OCI-LY3 (cell line): Measurements from ENCODE around the gene NRN1L.

ENCODE experiments used
- H2AFZ ChIP-seq: fragments of 200-600, 300-600 bp; shearing (Covaris generic); 2 replicates; pipeline ENCODE4 v1.6.0; 2014; ENCODE audit warnings: antibody characterized with exemption, low read depth, low read length
- H3K27ac ChIP-seq: fragments of 200-600, 300-600 bp; sonication (generic); 2 replicates; pipeline ENCODE4 v1.5.1; 2014; ENCODE audit warnings: mild to moderate bottlenecking, low read length, moderate library complexity, mixed read lengths
- H3K27me3 ChIP-seq: fragments of 200-600, 300-600 bp; sonication (generic); 2 replicates; pipeline ENCODE4 v1.6.1; 2014; ENCODE audit warnings: low read depth, low read length, mixed read lengths
- H3K36me3 ChIP-seq: fragments of 200-600, 300-600 bp; sonication (generic); replicated peaks from 2 replicates; pipeline ENCODE3; 2014; ENCODE audit warnings: low read depth, low read length, mixed read lengths
- H3K4me1 ChIP-seq: fragments of 300-600, 200-600 bp; sonication (generic); 2 replicates; pipeline ENCODE4 v1.6.1; 2014; ENCODE audit warnings: low read length, mixed read lengths
- H3K4me2 ChIP-seq: fragments of 200-600, 300-600 bp; sonication (generic); 2 replicates; pipeline ENCODE4 v1.6.1; 2014; ENCODE audit warnings: low read length, mixed read lengths
- H3K4me3 ChIP-seq: fragments of 300-600, 200-600 bp; sonication (generic); 2 replicates; pipeline ENCODE4 v1.5.1; 2014; ENCODE audit warnings: antibody characterized with exemption, mild to moderate bottlenecking, low read length, moderate library complexity
- H3K79me2 ChIP-seq: fragments of 300-600, 200-600 bp; shearing (Covaris generic); 2 replicates; pipeline ENCODE4 v1.6.1; 2014; ENCODE audit warnings: mild to moderate bottlenecking, low read length, mixed read lengths
- H3K9ac ChIP-seq: fragments of 300-600, 200-600 bp; shearing (Covaris generic); 2 replicates; pipeline ENCODE4 v1.6.0; 2014; ENCODE audit warnings: mild to moderate bottlenecking, low read length, moderate library complexity
- H3K9me3 ChIP-seq: fragments of 200-600, 300-600 bp; shearing (Covaris generic); 2 replicates; pipeline ENCODE4 v1.6.1; 2014; ENCODE audit warnings: low read length, mixed read lengths; ENCODE audit not compliant: insufficient read depth
- H4K20me1 ChIP-seq: fragments of 200-600, 300-600 bp; sonication (generic); 2 replicates; pipeline ENCODE4 v1.6.1; 2016; ENCODE audit warnings: low read length, mixed read lengths; ENCODE audit not compliant: insufficient read depth
- CTCF ChIP-seq: fragments of 200-600, 300-600 bp; sonication (generic); IDR thresholded peaks from 2 replicates; pipeline ENCODE4 v1.5.1; 2014; ENCODE audit warnings: antibody characterized with exemption, low read length, low read depth
- EZH2phosphoT487 ChIP-seq: fragments of 200-600 bp; shearing (Covaris generic); IDR thresholded peaks from 2 replicates; pipeline ENCODE4 v1.6.1; 2018; ENCODE audit warnings: antibody characterized with exemption, mixed run types, low read depth

The NRN1L gene

GRCh38 chr16:67923414-67924116 lies 38.9 kb downstream of the NRN1L start:
- Histone ChIP-seq H3K36me3 (no peaks in the 10 kb centered on the region), H3K27ac (no peak overlapping the region), H3K4me1 (peaks cover under 1% of the 10 kb centered on the region)

GRCh38 chr16:67924140-67924906 lies 39.6 kb downstream of the NRN1L start:
- Histone ChIP-seq H3K4me1 (peaks cover 8% of the 10 kb centered on the region), H3K9ac (no peak overlapping the region), H3K4me3 (no peak overlapping the region), H3K36me3 (no peaks in the 10 kb centered on the region), H2AFZ (no peak overlapping the region), H4K20me1 (peaks cover 9% of the 10 kb centered on the region), H3K79me2 (no peaks in the 10 kb centered on the region), H3K27ac (no peak overlapping the region), H3K4me2 (no peak overlapping the region), H3K9me3 (no peaks in the 10 kb centered on the region), H3K27me3 (no peaks in the 10 kb centered on the region)
- TF ChIP-seq CTCF (no peak), EZH2phosphoT487 (no peak)

More at GRCh38 chr16:67923414-67924116, 38.9 kb downstream of the NRN1L start:
- Histone ChIP-seq H3K27me3 (no peaks in the 10 kb centered on the region), H3K9ac (no peak overlapping the region), H4K20me1 (peaks cover 7% of the 10 kb centered on the region), H3K79me2 (no peaks in the 10 kb centered on the region), H2AFZ (no peak overlapping the region), H3K4me2 (no peak overlapping the region), H3K9me3 (no peaks in the 10 kb centered on the region), H3K4me3 (no peak overlapping the region)
- TF ChIP-seq EZH2phosphoT487, result no peak
- TF ChIP-seq CTCF, result no peak

DNA sequence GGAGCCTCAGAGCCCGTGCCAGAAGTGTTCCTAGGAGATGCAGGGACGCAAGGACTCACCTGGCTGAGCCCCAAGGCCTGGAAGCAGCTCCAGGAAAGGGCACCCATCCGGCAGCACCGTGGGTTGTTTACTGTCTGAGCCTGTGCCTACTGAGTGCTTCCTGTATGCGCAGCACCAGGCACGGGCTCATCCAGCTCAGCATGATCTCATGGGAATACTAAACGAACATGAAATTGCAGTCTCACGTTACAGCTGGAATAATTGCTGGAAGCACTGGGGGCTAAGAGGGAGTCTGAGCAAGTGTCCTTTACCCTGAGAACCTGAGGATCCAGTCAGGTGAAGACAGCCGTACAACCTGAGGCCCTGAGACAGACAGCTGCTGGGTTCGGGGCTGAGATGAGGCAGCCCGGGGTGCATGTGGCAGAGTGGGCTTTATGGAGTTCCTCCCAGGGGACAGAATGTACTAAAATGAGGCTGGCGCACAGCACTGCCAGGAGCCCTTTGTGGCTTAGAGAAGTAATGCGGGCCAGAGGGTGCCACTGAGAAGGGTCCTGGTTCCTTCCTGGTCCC lies 41.6 kb downstream of the NRN1L start:
- H3K27ac ChIP-seq, result no peak overlapping the region
- peaks cover 5% of the 10 kb centered on the region for H3K36me3 ChIP-seq
- H3K27me3 ChIP-seq, result no peaks in the 10 kb centered on the region
- H3K79me2 ChIP-seq, result no peaks in the 10 kb centered on the region
- H2AFZ ChIP-seq, result no peak overlapping the region
- H3K4me3 ChIP-seq, result no peak overlapping the region
- peaks cover 19% of the 10 kb centered on the region for H3K4me1 ChIP-seq
- no peak overlapping the region for H3K9ac ChIP-seq
- H3K4me2 ChIP-seq, result no peak overlapping the region
- H3K9me3 ChIP-seq, result no peaks in the 10 kb centered on the region
- TF ChIP-seq EZH2phosphoT487 (no peak), CTCF (no peak)
- H4K20me1 ChIP-seq, result peaks cover 9% of the 10 kb centered on the region; the same call in 1 of the 2 replicates
